ENCODE results near the gene AKAP11.

The AKAP11 gene

GRCh38 chr13:42369071-42369797 is 97.3 kb downstream of the AKAP11 start:
- no peak overlapping the region for H3K27ac ChIP-seq
- H3K4me3 ChIP-seq: no peak overlapping the region
- no peaks in the 10 kb centered on the region for H3K9me3 ChIP-seq (ENCODE audit: low read depth, low read length)
- TF ChIP-seq EZH2 (IDR thresholded peaks at IDR 0.05): no peak
- no peak for TF ChIP-seq FOXP2 (optimal IDR thresholded peaks at IDR 0.05; ENCODE audit: control extremely low read depth, extremely low read length, insufficient read depth)
- TF ChIP-seq POLR2AphosphoS5 (IDR thresholded peaks at IDR 0.05; ENCODE audit: borderline replicate concordance, low read depth, low read length): no peak
- no peaks in the 10 kb centered on the region for H3K36me3 ChIP-seq (ENCODE audit: insufficient read depth, low read length)
- DNase-seq (ENCODE audit: low read depth, low spot score): no peak
- no peak overlapping the region for H3K9ac ChIP-seq (ENCODE audit: insufficient read length)

GRCh38 chr13:42370229-42370628 is 98.3 kb downstream of the AKAP11 start:
- Histone ChIP-seq H3K27ac (no peak overlapping the region), H3K36me3 (ENCODE audit: insufficient read depth, low read length) (no peaks in the 10 kb centered on the region), H3K9ac (ENCODE audit: insufficient read length) (no peak overlapping the region), H3K4me3 (no peak overlapping the region), H3K9me3 (ENCODE audit: low read depth, low read length) (no peaks in the 10 kb centered on the region)
- TF ChIP-seq POLR2AphosphoS5 (IDR thresholded peaks at IDR 0.05; ENCODE audit: borderline replicate concordance, low read depth, low read length): no peak
- TF ChIP-seq EZH2 (IDR thresholded peaks at IDR 0.05): no peak
- TF ChIP-seq FOXP2 (optimal IDR thresholded peaks at IDR 0.05; ENCODE audit: control extremely low read depth, extremely low read length, insufficient read depth): no peak
- no peak for DNase-seq (ENCODE audit: low read depth, low spot score)

Data from SK-N-MC (cell line).